Measurements from ENCODE around the gene RASSF8.

The RASSF8 gene

DNA sequence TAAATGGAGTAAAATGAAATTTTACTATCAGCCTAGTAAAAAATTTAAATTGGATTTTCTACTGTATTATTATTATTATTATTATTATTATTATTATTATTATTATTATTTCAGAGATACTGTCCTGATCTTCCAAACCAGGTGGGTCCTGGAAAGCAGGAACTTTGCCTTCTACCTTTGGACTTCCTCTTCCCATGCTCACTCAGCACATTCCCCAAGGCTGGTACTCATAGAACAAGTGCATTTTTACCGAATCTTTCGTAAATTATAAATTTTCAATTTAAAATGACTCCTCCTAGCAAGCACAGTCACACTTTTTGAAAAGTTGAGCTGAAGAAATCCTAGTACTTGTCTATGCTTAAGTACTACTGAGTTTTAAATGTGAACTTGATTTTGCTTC lies 136.7 kb downstream of the RASSF8 start:
- H3F3A ChIP-seq (ENCODE audit: insufficient read depth) = no peaks in the 10 kb centered on the region
- no peak overlapping the region for H2AFZ ChIP-seq (ENCODE audit: low read depth, low read length, severe bottlenecking)
- H3K9me3 ChIP-seq (ENCODE audit: insufficient read depth, low read length) = no peaks in the 10 kb centered on the region
- no peak overlapping the region for H3K9ac ChIP-seq (ENCODE audit: low read length)
- H3K79me2 ChIP-seq (ENCODE audit: insufficient read depth, low read length) = no peaks in the 10 kb centered on the region
- H3K27me3 ChIP-seq (ENCODE audit: low read length) = no peaks in the 10 kb centered on the region
- no peak overlapping the region for H3K4me3 ChIP-seq (ENCODE audit: insufficient read depth, low read length, poor library complexity, severe bottlenecking)
- TF ChIP-seq, protein P1, sequence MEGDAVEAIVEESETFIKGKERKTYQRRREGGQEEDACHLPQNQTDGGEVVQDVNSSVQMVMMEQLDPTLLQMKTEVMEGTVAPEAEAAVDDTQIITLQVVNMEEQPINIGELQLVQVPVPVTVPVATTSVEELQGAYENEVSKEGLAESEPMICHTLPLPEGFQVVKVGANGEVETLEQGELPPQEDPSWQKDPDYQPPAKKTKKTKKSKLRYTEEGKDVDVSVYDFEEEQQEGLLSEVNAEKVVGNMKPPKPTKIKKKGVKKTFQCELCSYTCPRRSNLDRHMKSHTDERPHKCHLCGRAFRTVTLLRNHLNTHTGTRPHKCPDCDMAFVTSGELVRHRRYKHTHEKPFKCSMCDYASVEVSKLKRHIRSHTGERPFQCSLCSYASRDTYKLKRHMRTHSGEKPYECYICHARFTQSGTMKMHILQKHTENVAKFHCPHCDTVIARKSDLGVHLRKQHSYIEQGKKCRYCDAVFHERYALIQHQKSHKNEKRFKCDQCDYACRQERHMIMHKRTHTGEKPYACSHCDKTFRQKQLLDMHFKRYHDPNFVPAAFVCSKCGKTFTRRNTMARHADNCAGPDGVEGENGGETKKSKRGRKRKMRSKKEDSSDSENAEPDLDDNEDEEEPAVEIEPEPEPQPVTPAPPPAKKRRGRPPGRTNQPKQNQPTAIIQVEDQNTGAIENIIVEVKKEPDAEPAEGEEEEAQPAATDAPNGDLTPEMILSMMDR (IDR thresholded peaks at IDR 0.05; ENCODE audit: insufficient read depth, low read length, poor library complexity, severe bottlenecking) = no peak
- TF ChIP-seq EZH2phosphoT487 (conservative IDR thresholded peaks at IDR 0.05; ENCODE audit: low read length) = no peak
- no peak overlapping the region for H3K27ac ChIP-seq (ENCODE audit: low read depth, low read length)
- no peaks in the 10 kb centered on the region for H3K9me2 ChIP-seq (replicated peaks; ENCODE audit: insufficient read depth, low read length)
- no peaks in the 10 kb centered on the region for H4K20me1 ChIP-seq (ENCODE audit: low read depth, low read length)
- H3K4me2 ChIP-seq (ENCODE audit: low read depth, low read length, poor library complexity, severe bottlenecking) = no peak overlapping the region
- no peaks in the 10 kb centered on the region for H3K36me3 ChIP-seq (ENCODE audit: low read length)

DNA sequence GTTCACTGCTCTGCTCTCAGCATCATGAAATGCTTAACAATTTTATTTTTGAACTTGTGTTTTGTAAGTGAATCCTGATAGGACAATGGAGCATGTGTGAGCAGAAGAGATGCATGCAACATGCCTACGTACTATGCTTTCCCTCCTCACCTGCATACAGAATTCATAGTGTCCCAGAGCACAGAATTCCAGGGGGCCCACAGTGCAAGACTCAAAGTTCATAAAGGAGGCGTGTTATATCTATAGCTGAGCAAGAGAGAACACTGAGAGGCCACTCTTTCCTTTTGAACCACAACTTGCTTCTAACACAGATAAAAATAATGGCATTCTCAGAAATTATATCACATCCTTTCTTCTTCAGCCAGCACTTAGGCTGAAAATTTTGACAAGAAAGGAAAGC lies 137.6 kb downstream of the RASSF8 start:
- Histone ChIP-seq H3F3A (ENCODE audit: insufficient read depth) (no peaks in the 10 kb centered on the region), H3K27ac (ENCODE audit: low read depth, low read length) (no peak overlapping the region), H3K27me3 (ENCODE audit: low read length) (no peaks in the 10 kb centered on the region), H2AFZ (ENCODE audit: low read depth, low read length, severe bottlenecking) (no peak overlapping the region), H3K36me3 (ENCODE audit: low read length) (no peaks in the 10 kb centered on the region), H3K4me2 (ENCODE audit: low read depth, low read length, poor library complexity, severe bottlenecking) (no peak overlapping the region), H3K9me3 (ENCODE audit: insufficient read depth, low read length) (no peaks in the 10 kb centered on the region), H3K4me3 (ENCODE audit: insufficient read depth, low read length, poor library complexity, severe bottlenecking) (no peak overlapping the region), H3K9me2 (replicated peaks; ENCODE audit: insufficient read depth, low read length) (no peaks in the 10 kb centered on the region), H3K9ac (ENCODE audit: low read length) (no peak overlapping the region), H4K20me1 (ENCODE audit: low read depth, low read length) (no peaks in the 10 kb centered on the region), H3K79me2 (ENCODE audit: insufficient read depth, low read length) (no peaks in the 10 kb centered on the region)
- TF ChIP-seq EZH2phosphoT487 (conservative IDR thresholded peaks at IDR 0.05; ENCODE audit: low read length) = no peak
- TF ChIP-seq, protein P1 (IDR thresholded peaks at IDR 0.05; ENCODE audit: insufficient read depth, low read length, poor library complexity, severe bottlenecking) = no peak

DNA sequence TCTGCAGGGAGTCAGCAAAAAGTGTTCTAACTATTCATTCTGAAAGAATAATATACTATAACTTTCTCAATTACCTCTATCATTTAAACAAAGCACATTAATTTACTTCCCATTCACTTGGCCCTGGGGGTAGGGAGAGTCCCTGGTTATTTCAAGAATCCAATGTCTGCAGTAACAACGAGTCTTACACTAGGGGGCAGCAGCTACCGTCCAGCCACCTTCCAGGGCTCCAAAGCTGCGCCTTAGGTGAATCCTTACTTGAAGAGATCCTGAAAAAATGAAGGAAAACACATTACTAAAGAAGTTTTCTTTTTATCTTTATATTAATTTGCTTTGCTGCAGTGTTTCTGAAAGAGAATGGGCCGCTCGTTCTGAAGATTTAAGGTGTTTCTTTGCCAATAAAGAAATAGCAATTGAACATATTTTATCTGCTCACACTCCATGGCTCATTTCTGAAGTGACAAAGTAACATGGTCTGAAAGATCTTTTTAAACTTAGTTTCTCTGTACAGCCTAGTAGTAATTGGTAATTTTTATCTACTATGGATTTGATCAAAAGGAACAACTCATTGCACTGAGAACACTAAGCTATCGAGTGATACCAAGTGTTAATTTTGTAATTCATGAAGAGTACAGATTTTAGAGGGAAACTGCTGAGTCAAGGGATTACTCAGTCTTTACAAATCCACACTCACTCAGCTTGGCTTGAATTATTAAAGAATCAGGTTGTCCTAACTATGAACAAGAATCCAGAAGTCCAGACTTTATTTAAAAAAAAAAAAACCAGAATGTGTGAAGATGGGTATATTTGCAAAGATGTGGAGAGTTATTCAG lies 138.8 kb downstream of the RASSF8 start:
- Histone ChIP-seq H3K27ac (ENCODE audit: low read depth, low read length) (no peak overlapping the region), H3K9me2 (replicated peaks; ENCODE audit: insufficient read depth, low read length) (no peaks in the 10 kb centered on the region), H3K9me3 (ENCODE audit: insufficient read depth, low read length) (no peaks in the 10 kb centered on the region), H3K79me2 (ENCODE audit: insufficient read depth, low read length) (no peaks in the 10 kb centered on the region), H4K20me1 (ENCODE audit: low read depth, low read length) (no peaks in the 10 kb centered on the region), H2AFZ (ENCODE audit: low read depth, low read length, severe bottlenecking) (no peak overlapping the region), H3K4me2 (ENCODE audit: low read depth, low read length, poor library complexity, severe bottlenecking) (no peak overlapping the region), H3K36me3 (ENCODE audit: low read length) (no peaks in the 10 kb centered on the region), H3K27me3 (ENCODE audit: low read length) (no peaks in the 10 kb centered on the region), H3K9ac (ENCODE audit: low read length) (no peak overlapping the region), H3F3A (ENCODE audit: insufficient read depth) (no peaks in the 10 kb centered on the region), H3K4me3 (ENCODE audit: insufficient read depth, low read length, poor library complexity, severe bottlenecking) (no peak overlapping the region)
- TF ChIP-seq EZH2phosphoT487 (conservative IDR thresholded peaks at IDR 0.05; ENCODE audit: low read length) = no peak
- TF ChIP-seq, protein P1 (IDR thresholded peaks at IDR 0.05; ENCODE audit: insufficient read depth, low read length, poor library complexity, severe bottlenecking) = peak; percentile 88

Measured in SU-DHL-6 (cell line).